Thyroid gland (tissue), 4 donors: ENCODE measurements around the gene FHIT.

ENCODE experiments used
- POLR2A ChIP-seq, 2 donors: fragments of 450-650 bp; IDR thresholded peaks; one replicate each; pipeline ENCODE4 v1.6.1; 2017; ENCODE audit warnings: antibody characterized with exemption in 2 of 2, mild to moderate bottlenecking in 2 of 2, moderate library complexity in 1 of 2
- TF ChIP-seq, protein P1 (sequence below), 6 experiments: fragments of 200-600 bp in 3 of 6; fragments of 450-650 bp in 3 of 6; sonication (generic) in 3 of 6; IDR thresholded peaks; one replicate each; pipeline ENCODE4 v1.5.1; 2016 to 2019; ENCODE audit warnings: antibody characterized with exemption in 6 of 6, mild to moderate bottlenecking in 2 of 6, inconsistent platforms in 1 of 6, moderate library complexity in 1 of 6

DNA sequence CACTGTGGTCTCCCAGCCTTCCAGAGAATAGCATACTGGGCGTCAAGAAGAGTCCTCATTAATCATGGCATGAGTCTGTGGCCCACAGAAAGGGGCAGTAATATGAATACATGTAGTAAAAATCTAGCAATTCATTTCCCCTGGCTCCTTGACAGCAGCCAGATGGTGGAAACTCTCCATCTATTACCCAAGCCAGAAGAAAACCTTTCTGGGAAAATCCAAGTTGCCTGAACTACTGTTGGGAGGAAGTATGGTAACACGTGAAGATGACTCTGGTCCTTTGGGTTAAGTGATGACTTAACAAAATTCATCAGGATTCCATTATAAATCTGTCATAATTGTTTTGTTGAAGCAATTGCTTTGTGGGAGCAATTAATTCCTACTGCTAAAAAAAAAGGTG, 530.5 kb downstream of the FHIT start:
- TF ChIP-seq, protein P1, sequence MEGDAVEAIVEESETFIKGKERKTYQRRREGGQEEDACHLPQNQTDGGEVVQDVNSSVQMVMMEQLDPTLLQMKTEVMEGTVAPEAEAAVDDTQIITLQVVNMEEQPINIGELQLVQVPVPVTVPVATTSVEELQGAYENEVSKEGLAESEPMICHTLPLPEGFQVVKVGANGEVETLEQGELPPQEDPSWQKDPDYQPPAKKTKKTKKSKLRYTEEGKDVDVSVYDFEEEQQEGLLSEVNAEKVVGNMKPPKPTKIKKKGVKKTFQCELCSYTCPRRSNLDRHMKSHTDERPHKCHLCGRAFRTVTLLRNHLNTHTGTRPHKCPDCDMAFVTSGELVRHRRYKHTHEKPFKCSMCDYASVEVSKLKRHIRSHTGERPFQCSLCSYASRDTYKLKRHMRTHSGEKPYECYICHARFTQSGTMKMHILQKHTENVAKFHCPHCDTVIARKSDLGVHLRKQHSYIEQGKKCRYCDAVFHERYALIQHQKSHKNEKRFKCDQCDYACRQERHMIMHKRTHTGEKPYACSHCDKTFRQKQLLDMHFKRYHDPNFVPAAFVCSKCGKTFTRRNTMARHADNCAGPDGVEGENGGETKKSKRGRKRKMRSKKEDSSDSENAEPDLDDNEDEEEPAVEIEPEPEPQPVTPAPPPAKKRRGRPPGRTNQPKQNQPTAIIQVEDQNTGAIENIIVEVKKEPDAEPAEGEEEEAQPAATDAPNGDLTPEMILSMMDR (IDR thresholded peaks at IDR 0.05), result no peak
- TF ChIP-seq POLR2A (IDR thresholded peaks at IDR 0.05), result no peak
